Measurements from ENCODE around the gene VASN.
A peak's percentile ranks its signal among the peaks of the same experiment; 100 is the strongest.

Gene VASN

GRCh38 chr16:4382795-4383357 lies 11.2 kb downstream of the VASN start:
- FAIRE-seq (no peak), DNase-seq (ENCODE audit: insufficient read length, low spot score) (no peak)
- TF ChIP-seq TAF1 (IDR thresholded peaks at IDR 0.05; ENCODE audit: low read depth, low read length) (no peak), SPI1 (IDR thresholded peaks at IDR 0.05; ENCODE audit: low read depth, low read length) (no peak), POLR2AphosphoS5 (IDR thresholded peaks at IDR 0.05; ENCODE audit: low read depth, low read length) (peak; percentile 46; the same call in 1 of the 2 replicates)

GRCh38 chr16:4383591-4384444 lies 12.2 kb downstream of the VASN start:
- TF ChIP-seq POU2F2 (IDR thresholded peaks at IDR 0.05; ENCODE audit: low read depth, low read length) (no peak), POLR2AphosphoS5 (IDR thresholded peaks at IDR 0.05; ENCODE audit: low read depth, low read length) (no peak), POLR2A (IDR thresholded peaks at IDR 0.05; ENCODE audit: low read depth, low read length) (no peak), TAF1 (IDR thresholded peaks at IDR 0.05; ENCODE audit: low read depth, low read length) (no peak), SPI1 (IDR thresholded peaks at IDR 0.05; ENCODE audit: low read depth, low read length) (no peak), PAX5 (IDR thresholded peaks at IDR 0.05; ENCODE audit: insufficient read depth, low read length, severe bottlenecking) (no peak)
- no peak for FAIRE-seq
- no peak for DNase-seq (ENCODE audit: insufficient read length, low spot score)

- DNase-seq (ENCODE audit: insufficient read length, low spot score) (no peak), FAIRE-seq (no peak)
- TF ChIP-seq PAX5 (IDR thresholded peaks at IDR 0.05; ENCODE audit: insufficient read depth, low read length, severe bottlenecking) (no peak), TAF1 (IDR thresholded peaks at IDR 0.05; ENCODE audit: low read depth, low read length) (no peak), POLR2AphosphoS5 (IDR thresholded peaks at IDR 0.05; ENCODE audit: low read depth, low read length) (no peak), POLR2A (IDR thresholded peaks at IDR 0.05; ENCODE audit: low read depth, low read length) (no peak), SPI1 (IDR thresholded peaks at IDR 0.05; ENCODE audit: low read depth, low read length) (no peak), POU2F2 (IDR thresholded peaks at IDR 0.05; ENCODE audit: low read depth, low read length) (no peak)
These were observed 12.9 kb downstream of the VASN start for GRCh38 chr16:4384509-4384942.

- FAIRE-seq (no peak), DNase-seq (ENCODE audit: insufficient read length, low spot score) (no peak)
- TF ChIP-seq POLR2AphosphoS5 (IDR thresholded peaks at IDR 0.05; ENCODE audit: low read depth, low read length) (peak; percentile 41; the same call in 1 of the 2 replicates), POU2F2 (IDR thresholded peaks at IDR 0.05; ENCODE audit: low read depth, low read length) (no peak)
These were observed 13.6 kb downstream of the VASN start for GRCh38 chr16:4385066-4385788.

GRCh38 chr16:4385789-4386450 lies 14.3 kb downstream of the VASN start:
- TF ChIP-seq SPI1 (IDR thresholded peaks at IDR 0.05; ENCODE audit: low read depth, low read length) (no peak), POLR2A (IDR thresholded peaks at IDR 0.05; ENCODE audit: low read depth, low read length) (no peak), POLR2AphosphoS5 (IDR thresholded peaks at IDR 0.05; ENCODE audit: low read depth, low read length) (no peak), POU2F2 (IDR thresholded peaks at IDR 0.05; ENCODE audit: low read depth, low read length) (no peak), TAF1 (IDR thresholded peaks at IDR 0.05; ENCODE audit: low read depth, low read length) (no peak), PAX5 (IDR thresholded peaks at IDR 0.05; ENCODE audit: insufficient read depth, low read length, severe bottlenecking) (no peak)
- no peak for FAIRE-seq
- DNase-seq (ENCODE audit: insufficient read length, low spot score): no peak

GRCh38 chr16:4386451-4386805 lies 14.8 kb downstream of the VASN start:
- FAIRE-seq (no peak), DNase-seq (ENCODE audit: insufficient read length, low spot score) (no peak)
- TF ChIP-seq SPI1 (IDR thresholded peaks at IDR 0.05; ENCODE audit: low read depth, low read length) (no peak), POLR2AphosphoS5 (IDR thresholded peaks at IDR 0.05; ENCODE audit: low read depth, low read length) (no peak), PAX5 (IDR thresholded peaks at IDR 0.05; ENCODE audit: insufficient read depth, low read length, severe bottlenecking) (no peak), POU2F2 (IDR thresholded peaks at IDR 0.05; ENCODE audit: low read depth, low read length) (no peak)

- no peak for TF ChIP-seq PAX5 (IDR thresholded peaks at IDR 0.05; ENCODE audit: insufficient read depth, low read length, severe bottlenecking)
- no peak for TF ChIP-seq POLR2A (IDR thresholded peaks at IDR 0.05; ENCODE audit: low read depth, low read length)
- TF ChIP-seq POLR2AphosphoS5 (IDR thresholded peaks at IDR 0.05; ENCODE audit: low read depth, low read length): no peak
- TF ChIP-seq TAF1 (IDR thresholded peaks at IDR 0.05; ENCODE audit: low read depth, low read length): no peak
- TF ChIP-seq SPI1 (IDR thresholded peaks at IDR 0.05; ENCODE audit: low read depth, low read length): no peak
- no peak for DNase-seq (ENCODE audit: insufficient read length, low spot score)
- FAIRE-seq: no peak
These were observed 15.4 kb downstream of the VASN start for GRCh38 chr16:4386951-4387565.

- FAIRE-seq: no peak
- no peak for TF ChIP-seq TAF1 (IDR thresholded peaks at IDR 0.05; ENCODE audit: low read depth, low read length)
- no peak for TF ChIP-seq PAX5 (IDR thresholded peaks at IDR 0.05; ENCODE audit: insufficient read depth, low read length, severe bottlenecking)
- no peak for TF ChIP-seq POLR2A (IDR thresholded peaks at IDR 0.05; ENCODE audit: low read depth, low read length)
- no peak for TF ChIP-seq POLR2AphosphoS5 (IDR thresholded peaks at IDR 0.05; ENCODE audit: low read depth, low read length)
- no peak for TF ChIP-seq SPI1 (IDR thresholded peaks at IDR 0.05; ENCODE audit: low read depth, low read length)
- no peak for TF ChIP-seq POU2F2 (IDR thresholded peaks at IDR 0.05; ENCODE audit: low read depth, low read length)
- no peak for DNase-seq (ENCODE audit: insufficient read length, low spot score)
These were observed 16.1 kb downstream of the VASN start for GRCh38 chr16:4387781-4388180.

Measured in GM12891 (cell line).